GM19397 (cell line): ENCODE results near the gene CUX1.
"Not testable (repeated sequence)": the region's sequence is repeated elsewhere in the genome, so short reads cannot be mapped to it uniquely, and the experiment has no call there.

Source experiments
- ATAC-seq: cut with Tn5 transposase; IDR thresholded peaks from one replicate; pipeline ENCODE4 v1.9.1; 2021; ENCODE audit warnings: mild to moderate bottlenecking, moderate library complexity; ENCODE audit not compliant: unreplicated experiment

Gene CUX1

GRCh38 chr7:101888564-101888963 is 71.1 kb downstream of the CUX1 start:
- ATAC-seq, result not testable (repeated sequence)

GRCh38 chr7:101890749-101891523 is 73.5 kb downstream of the CUX1 start:
- ATAC-seq, result no peak

DNA sequence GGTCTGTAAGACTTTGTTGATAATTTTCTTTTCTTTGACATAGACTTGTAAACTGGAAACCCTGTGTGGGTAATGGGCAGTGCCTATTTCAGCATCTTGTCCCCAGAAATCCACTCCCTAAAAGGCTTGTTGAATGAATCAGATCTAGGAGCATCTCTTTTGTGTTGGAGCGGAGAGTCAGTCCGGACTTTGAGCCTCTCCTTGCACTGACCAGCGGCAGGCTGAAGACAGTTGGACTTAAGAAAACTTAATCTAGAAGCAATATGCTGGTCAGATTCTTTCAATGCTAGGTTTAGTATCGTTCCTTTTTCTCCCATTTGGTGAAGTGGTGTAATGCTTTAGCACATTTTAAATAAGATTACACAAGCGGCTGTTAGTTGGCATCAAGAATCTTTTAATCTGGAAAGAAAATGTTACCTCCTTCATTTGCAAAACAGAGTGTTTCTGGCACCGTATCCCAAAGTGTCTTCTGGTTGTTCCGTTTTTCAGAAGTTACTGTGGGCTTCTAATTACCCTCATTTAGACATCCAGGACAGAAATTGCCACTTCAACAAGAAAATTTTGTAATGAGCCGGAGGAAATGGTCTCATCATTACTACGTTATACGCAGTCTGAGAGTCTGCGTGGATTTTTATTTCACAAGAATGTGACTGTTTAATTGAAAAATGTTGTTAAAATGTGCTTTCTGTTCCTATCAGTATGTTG is 74.7 kb downstream of the CUX1 start:
- no peak for ATAC-seq

- no peak for ATAC-seq
These were observed 76.1 kb downstream of the CUX1 start for GRCh38 chr7:101893341-101894082.

GRCh38 chr7:101896316-101896715 is 78.9 kb downstream of the CUX1 start:
- ATAC-seq, result no peak

DNA sequence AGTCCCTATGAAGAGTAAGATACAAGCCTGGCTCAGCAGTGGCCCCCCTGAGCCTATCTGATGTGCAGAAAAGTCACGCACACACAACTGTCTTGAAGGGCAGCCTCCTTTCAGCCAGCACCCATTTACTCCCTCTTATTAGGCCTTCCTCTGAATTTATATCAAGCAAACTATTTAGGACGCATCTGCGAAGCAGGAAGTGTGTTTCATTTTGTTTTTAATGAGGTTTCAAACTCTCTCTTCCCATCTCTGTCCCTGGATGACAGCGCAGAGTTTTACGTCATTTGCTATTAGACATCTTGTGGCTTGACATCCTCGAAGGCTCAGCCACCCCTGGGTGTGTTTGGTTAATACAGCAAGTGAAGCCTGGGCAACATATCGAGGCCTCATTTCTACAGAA is 79.5 kb downstream of the CUX1 start:
- ATAC-seq, result no peak

- no peak for ATAC-seq
These were observed 80.7 kb downstream of the CUX1 start for GRCh38 chr7:101898106-101898505.

DNA sequence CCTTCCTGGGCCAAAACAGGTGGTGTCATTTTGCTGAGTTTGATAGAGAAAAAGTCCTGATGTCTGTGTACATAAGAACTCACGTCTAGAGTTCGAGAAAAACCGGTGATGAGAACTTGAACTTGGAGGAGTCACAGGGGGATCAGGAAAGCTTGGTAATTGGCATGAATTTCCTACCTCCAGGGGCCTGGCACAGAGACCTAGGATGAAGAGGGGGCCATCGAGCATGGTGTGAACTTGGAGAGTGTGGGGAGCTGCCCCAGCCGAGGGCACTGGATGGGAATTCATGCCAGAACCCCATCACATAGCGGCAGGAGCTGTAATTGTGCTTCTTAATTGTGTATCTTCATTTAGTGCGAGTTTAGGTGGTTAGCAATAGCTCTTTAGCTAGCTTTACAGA is 82.2 kb downstream of the CUX1 start:
- ATAC-seq, result no peak

- no peak for ATAC-seq
These were observed 82.7 kb downstream of the CUX1 start for GRCh38 chr7:101900103-101900502.

- ATAC-seq, result no peak
These were observed 84.5 kb downstream of the CUX1 start for GRCh38 chr7:101901661-101902491.

DNA sequence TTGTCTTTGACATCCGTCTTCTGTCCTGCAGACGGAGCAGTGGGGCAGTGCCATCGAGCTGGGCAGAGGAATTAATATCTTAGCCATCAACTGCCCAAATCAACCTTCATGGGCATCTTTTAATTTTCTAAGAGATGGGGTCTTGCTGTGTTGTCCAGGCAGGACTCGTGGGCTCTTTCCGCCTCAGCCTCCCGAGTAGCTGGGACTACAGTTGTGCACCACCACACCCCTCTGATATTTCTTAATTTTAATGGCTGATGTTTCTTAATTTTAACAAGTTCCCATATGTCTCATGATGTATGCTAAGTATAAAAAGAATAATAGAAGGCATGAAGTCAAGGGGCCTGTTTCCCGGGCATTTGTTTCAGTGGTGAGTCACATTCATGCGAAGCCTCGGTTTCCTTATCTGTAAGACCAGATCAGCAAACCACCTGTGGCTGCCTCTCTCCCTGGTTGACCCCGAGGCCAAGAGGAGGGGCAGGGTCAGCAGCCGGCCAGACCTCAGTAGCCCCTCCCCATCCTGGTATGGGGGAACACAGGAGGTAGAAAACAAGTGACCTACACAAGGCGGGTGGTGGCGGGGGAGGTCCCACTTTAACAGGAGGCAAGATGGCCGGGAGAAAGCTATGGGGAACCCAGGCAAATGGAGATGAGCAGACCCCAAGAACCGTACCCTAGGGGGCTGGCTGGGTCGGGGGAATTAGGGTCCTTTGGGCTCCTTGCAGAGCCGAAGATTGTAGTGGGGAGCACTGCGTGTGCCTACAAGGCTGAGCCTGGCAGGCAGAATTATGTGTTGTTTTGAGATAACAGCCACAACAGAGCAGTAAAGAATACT is 85.5 kb downstream of the CUX1 start:
- no peak for ATAC-seq

DNA sequence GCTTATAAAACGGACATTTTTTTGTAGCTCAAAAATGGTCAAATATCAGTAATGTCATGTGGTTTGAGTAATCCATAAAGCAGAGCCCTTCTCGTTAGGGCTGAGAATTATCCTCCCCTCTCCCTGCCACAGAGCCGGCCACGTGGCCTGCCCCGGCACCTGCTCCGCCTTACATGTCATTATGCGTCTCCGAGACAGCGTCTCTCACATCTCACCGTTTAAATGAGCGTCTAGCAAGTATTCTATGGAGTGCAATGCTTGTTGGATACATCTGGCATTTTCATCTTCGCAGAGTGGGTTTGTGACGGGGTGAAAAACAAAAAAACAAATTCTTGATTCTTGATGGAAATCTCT is 86.1 kb downstream of the CUX1 start:
- no peak for ATAC-seq

DNA sequence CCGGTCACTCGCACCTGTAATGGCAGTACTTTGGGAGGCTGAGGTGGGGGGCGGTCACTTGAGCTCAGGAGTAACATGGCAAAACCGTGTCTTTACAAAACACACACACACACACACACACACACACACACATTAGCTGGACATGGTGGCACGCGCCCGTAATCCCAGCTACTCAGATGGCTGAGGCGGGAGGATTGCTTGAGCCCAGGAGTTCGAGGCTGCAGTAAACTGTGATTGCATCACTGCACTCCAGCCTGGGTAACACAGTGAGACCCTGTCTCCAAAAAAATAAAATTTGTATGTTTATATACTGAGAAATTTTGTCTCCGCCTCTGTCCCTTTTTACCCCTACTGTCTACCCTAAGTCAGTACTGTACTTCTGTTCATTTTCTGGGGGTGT is 86.6 kb downstream of the CUX1 start:
- ATAC-seq, result no peak

DNA sequence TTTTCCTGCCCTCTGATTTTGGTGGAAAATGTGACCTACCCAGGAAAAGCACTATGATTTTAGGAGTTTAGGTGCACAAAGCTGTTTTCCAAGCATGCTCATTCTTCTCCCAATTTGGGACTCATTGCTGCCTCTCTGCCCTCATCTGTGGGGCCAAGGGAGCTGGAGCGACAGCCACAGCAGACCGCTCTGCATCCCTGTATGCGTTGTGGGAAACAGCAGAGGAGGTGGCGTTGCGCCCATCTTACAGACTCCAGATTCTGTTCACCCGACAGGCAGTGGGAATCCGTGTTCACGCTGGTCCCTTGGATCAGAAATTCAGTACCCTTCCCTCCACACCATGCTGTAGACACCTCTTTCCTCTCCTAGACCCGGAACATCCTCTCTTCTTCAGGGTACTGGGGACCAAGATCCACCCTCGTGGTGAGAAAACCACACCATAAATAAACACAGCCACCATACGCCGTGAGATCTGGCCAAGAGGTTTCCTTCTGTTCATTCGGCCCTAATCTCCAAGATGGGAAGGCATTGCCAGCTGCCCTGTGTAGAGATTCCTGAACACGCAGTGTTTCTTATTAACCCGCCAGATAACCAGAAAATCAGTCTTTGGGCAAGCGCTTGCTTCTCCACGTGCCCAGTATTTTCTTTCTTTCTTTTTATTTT is 87.9 kb downstream of the CUX1 start:
- no peak for ATAC-seq

GRCh38 chr7:101906291-101907240 is 89.1 kb downstream of the CUX1 start:
- no peak for ATAC-seq

- no peak for ATAC-seq
These were observed 93.8 kb downstream of the CUX1 start for GRCh38 chr7:101910991-101911799.

DNA sequence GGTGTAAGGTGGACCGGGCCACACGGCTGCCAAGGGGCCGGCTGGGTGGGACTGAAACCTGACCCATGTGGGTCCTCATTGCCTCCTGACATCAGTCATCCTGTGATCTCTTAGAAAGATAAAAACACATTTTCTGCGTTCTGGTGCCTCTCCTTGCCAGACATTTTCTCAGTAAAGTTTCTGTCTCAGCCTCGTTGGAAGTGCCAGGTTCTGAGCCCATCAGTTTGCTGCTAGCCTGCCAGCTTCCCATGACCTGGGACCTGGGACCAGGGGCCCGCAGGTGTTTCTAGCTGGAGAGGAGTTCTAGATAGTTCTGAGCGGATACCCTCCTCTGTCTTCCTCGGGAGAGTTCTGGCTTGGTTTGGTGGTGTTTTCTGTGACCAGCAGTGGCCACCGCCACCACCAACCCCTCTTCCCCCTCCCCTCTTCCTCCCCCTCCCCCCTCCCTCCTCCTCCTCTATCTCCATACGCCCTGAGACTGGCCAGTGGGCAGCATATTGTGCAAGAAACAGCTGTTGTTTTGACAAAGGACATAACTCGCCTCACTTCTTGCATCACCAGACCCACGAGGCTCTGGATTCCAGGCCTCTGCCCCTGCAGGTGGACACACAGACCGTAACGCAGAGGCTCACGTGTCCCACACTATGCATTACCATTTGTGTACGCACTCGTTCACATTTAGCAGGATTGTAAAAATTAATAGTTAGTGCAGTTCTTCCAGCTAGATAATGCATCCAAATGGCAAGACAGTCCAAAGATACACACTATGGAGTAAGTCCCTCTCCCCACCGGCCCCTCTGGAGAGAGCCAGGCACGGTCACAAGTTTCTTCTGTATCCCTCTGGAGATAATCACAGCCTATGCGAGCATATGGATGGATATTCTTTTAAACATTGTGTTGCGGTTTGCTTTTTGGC is 94.6 kb downstream of the CUX1 start:
- ATAC-seq, result no peak
